ENCODE data around the gene CYLC2.

The CYLC2 gene, protein sequence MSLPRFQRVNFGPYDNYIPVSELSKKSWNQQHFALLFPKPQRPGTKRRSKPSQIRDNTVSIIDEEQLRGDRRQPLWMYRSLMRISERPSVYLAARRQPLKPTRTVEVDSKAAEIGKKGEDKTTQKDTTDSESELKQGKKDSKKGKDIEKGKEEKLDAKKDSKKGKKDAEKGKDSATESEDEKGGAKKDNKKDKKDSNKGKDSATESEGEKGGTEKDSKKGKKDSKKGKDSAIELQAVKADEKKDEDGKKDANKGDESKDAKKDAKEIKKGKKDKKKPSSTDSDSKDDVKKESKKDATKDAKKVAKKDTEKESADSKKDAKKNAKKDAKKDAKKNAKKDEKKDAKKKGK

DNA sequence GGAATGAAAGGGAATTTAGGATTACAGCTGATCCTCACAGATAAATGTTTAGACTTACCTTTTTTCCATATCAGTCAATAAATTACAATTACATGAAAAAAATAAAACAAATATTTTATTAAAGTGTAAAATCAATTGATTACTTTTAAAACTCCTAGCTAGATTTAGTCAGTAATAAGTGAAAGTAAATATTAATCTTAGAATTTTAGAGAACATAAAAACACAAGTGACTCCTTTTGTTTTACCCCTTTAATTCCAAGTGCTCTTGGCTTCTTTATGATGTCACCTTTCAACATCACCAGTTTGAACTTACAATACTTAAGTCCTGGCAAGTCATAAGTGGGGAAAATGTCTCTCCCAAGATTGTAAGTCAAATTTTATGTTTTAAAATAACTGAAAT is at the start of gene CYLC2:
TSS of gene CYLC2 (plus strand) at position 301 of the 400 bp plus-strand sequence. CDS start at position 349, 48 bp downstream.
- no peak for DNase-seq

DNA sequence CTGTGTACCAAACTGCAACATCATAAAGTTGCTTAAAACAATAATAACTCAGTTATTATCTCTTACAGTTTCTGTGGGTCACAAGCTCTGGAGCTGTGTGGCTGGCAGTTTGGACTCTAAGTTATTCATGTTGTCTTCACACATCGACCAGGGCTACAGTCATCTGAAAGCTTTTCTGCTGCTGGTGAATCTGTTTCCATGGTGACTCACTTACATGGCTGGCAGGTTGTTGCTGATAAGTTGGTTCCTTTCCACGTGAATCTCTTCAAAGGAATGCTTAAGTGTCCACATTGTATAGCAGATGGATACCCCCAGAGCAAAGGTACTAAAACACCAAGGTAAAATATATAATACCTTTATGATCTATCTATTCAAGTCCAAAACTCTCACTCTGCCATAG is 44.8 kb upstream of the CYLC2 start:
- no peak for DNase-seq

DNA sequence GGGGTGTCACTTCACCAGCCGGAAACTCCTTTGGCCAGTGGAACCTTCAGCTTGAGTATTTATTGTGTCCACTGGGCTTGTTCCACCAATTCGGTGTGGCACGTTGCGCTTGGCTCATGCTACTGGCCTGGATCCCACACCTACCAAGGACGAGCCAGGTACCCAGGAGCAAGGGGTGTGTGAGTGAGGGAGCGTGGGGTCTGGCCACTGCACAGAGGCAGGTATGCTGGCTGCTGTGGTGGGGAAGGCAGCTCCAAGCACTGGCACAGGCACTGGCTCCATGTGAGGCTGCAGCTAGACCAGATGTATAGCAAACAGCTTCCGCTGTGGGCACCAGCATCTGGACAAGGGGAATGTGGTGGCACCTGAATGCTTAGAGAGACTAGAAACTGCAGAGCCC is 28.1 kb upstream of the CYLC2 start:
- no peak for DNase-seq

DNA sequence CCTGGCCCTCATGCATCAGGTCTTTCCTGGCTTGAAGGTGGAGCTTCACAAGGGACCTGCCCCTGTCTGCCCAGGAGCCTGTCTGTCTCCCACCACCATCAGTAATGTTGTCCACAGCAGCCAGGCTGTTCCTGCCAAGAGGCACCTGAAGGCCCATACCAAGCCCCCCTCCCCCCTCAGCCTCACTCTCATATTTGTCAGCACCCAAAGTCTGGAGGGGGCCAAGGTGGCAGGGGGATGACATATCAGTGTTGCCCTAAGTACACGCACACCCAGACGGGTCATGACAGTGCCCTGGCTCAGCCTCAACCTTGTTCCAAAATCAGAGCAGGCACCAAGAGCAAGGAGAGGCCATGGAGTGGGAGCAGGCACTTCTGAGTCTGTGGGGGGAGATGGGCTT is 27.2 kb upstream of the CYLC2 start:
- no peak for DNase-seq

DNA sequence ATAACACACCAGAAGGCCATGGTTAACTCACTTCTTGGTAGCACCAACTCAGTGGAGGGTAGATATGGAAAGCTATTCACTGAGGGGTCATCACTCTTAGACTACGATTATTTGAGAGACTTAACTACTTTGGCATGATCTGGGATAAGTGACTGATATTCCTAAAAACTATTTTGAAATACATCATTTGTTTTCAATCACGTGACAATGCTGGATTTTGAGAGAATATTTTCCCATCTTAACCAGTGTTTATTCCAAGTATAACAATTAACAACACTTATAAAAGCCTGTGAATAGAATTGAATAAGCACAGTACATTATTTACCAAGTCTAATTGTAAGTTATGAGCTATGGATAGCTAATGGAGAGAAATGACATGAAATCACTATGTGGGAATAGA is 22.4 kb upstream of the CYLC2 start:
- no peak for DNase-seq

DNA sequence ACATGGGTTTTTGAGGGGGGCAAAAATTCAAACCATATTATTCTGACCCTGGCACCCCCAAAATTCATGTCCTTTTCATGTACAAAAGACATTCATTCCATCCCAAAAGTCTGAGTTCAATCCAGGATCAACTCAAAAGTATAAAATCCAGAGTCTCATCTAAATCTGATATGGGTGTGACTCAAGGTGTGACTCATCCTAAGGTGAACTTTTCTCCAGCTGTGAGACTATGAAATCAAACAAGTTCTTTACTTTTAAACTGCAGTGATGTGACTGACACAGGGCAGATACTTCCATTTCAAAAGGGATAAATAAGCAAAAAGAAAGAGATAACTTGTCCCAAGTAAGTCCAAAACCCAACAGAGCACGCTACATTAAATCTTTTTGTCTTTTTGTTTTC is 20.6 kb upstream of the CYLC2 start:
- DNase-seq: no peak

DNA sequence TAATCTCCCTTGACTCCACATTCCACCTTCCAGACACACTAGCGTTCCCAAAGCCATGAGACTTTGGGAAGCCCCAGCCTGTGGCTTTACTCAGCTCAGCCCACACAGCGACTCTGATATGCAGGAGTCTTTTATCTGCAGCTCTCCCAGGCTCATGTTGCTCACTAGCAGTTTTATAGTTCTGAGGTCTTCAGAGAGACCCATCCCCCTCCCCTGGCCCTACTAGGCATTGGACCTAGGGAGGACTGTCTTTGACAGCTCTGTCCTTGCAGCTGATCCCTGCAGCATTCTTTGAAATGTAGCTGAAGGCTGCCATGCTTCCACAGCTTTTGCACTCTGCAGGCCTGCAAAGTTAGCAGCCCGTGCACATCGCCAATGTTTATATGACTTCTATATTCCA is 19.9 kb upstream of the CYLC2 start:
- DNase-seq: no peak

DNA sequence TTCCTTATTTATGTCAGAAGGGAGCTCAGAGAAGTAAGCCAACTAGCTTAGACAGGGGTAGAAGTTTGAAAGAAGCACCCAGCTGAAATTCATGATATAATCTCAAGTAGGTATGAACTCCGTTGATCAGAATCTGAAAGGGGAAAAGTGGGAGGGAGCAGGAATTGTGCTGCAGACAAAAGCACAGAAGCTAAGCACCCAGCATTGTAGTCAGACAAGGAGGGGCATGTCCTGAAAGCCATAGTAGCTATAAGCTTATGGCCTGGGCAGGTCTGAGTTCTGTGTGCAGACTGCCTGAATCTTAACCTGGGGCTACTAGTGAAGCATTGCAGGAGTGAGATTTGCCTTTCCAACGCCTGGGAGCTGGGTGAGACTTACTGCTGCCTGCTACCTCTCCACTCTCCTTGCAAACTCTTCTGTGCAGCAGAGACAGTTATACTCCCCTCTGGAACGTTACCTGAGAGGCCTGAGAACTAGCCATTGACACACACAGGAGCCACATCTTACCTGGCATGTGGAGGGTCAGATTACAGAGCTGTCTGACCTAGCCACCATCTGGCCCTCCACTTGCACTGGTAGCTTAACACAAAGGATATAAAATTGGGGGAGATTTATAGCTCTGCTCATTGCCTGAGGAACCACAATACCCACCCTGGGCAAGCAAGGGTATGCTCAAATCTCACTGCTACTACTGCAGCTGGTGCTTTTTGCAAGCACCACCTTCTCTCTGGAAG is 9.8 kb upstream of the CYLC2 start:
- DNase-seq: no peak

DNA sequence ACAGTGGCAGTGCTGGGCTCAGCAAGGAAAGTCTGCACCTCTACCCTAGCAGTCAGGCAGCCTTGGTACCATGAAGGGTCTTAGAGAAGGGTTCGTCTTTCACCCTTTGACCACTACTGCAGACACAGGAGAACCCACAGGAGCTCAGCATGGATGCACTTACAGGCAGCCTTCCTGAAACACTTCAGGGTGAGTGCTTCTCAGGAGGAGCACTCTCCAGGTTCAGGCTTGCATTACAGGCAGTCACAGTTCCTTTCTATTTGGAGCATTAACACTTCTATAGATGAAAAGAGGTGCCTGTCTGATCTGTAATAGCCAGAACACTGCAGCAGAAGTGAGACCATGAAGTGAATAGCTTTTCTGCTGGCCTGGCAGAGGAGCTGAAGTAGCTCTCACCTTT is 8.7 kb upstream of the CYLC2 start:
- DNase-seq: no peak

DNA sequence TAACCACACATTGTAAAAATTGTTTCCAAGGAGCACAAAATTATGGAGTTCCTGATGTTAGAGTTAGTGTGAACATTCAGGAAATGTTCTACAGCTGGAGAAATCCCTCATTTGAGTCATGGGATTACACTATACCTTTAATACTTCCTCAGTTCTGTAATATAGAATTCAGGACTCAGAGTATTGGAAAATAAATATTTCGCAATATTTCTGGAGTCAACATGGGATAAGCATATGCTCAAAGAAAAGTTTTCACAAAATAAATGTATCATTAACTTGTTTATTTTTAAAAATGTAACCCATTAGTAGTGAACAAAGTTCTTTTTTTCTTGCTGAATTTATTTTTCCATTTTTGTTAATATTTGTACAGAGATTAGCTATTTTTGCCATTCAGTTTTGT is 8.6 kb downstream of the CYLC2 start:
- no peak for DNase-seq

DNA sequence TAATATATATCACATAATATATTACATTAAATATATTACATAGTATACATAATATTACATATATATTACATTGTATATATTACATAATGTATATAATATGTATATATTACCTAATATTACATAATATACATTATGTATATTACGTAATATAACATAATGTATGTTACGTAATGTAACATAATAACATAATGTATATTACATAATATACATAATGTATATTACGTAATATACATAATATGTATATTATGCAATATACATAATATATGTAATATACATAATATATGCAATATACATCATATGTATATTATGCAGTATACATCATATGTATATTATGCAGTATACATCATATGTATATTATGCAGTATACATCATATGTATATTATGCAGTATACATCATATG is 19.1 kb downstream of the CYLC2 start:
- DNase-seq: no peak

DNA sequence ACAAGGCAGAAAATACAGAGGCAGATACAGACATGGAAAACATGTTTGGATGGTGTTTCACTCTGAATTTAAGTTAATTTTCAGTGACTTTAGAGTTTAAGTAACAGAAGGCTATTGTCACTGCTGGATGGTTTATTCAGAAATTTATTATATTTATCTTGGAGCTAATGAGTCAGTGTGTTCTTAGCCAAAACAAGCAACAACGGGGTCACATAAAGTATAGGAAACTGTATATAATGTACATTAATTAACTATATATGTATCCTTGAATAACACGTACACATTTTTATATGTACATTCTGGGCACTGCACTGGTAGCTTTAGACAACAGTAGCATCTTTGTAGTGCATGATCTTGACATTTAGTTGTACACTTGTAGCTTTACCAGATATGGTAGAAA is 30.7 kb downstream of the CYLC2 start:
- DNase-seq: no peak

DNA sequence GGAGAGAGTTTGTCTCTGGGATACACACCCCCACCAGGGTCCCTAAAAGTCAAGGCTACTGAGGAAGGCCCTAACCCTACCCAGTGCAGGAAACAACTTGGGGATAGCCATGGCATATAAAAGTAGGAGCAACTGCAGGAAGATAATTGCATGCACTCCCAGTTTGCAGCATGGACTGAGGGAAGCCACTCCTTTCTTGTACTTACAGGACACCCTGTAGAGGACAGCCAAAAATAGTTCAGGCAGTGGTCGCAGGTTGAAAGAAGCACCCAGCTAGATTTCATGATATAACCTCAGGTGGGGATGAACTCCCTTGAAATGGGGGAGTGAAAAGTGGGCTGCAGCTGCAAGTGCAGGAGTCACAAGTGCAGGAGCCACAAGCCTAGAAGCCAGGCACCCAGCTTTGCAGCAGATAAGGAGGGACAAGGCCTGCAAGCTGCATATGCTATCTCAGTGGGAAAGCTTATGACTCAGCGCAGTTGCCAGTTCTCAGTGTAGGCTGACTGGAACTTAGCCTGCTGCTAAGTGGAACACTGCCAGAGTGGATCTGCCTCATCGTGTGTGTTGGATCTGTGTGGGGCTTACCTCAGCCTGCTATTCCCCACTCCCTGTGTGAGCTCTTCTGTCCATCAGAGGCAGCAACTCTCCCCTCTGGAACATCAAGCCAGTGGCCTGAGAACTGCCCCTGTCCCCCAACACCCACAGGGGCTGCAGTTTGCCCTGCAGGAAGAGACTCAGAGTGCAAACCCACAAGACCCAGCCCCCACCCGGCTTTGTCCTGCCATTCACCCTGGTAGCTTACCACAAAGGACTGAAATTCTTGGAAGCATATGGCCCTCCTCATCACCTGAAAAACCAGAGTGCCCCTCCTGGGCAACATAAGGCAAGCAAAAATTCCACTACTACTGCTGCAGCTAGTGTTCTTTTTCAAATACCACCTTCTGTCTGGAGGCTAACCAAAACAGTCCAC is 42.7 kb downstream of the CYLC2 start:
- DNase-seq: no peak

DNA sequence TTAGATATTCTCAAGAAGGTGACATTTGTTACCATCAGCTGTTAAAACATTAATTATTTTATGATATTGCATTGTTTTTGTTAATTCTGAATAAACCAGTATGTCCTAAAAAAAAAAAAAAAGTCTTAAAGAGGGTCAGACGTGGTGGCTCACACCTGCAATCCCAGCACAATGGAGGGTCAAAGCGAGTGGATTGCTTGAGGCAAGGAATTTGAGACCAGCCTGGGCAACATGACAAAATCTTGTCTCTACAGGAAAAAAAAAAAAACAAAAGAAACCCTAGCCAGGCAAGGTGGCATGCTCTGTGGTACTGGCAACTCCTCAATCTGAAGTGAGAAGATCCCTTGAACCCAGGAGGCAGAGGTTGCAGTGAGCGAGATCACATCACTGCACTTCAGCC is 46.8 kb downstream of the CYLC2 start:
- no peak for DNase-seq

Data from NCI-H1092 (cell line).